GM23338 (cell line): ENCODE data around the gene KHDC1.

ENCODE experiments used
- CREB1 ChIP-seq: fragments of 250-450 bp; sonication (Bioruptor Pico); IDR thresholded peaks from 2 replicates; pipeline ENCODE4 v1.5.0; 2020; ENCODE audit warnings: low read depth, mild to moderate bottlenecking, moderate library complexity
- EZH2 ChIP-seq: fragments of 200-600 bp; sonication (generic); IDR thresholded peaks from one replicate; pipeline ENCODE4 v1.8.0; 2017; ENCODE audit warnings: antibody characterized with exemption, mild to moderate bottlenecking, low read depth; ENCODE audit not compliant: unreplicated experiment
- EZH2phosphoT487 ChIP-seq: fragments of 200-600 bp; sonication (generic); IDR thresholded peaks from one replicate; pipeline ENCODE4 v1.8.1; 2018; ENCODE audit warnings: antibody characterized with exemption; ENCODE audit not compliant: unreplicated experiment
- JUNB ChIP-seq: IDR thresholded peaks from one replicate; pipeline ENCODE4 v1.6.1; 2016; ENCODE audit warnings: antibody characterized with exemption; ENCODE audit not compliant: unreplicated experiment
- NANOG ChIP-seq: IDR thresholded peaks from 2 replicates; pipeline ENCODE4 v1.6.1; 2016; ENCODE audit warnings: antibody characterized with exemption, borderline replicate concordance
- POLR2AphosphoS5 ChIP-seq: IDR thresholded peaks from 2 replicates; pipeline ENCODE4 v1.6.1; 2016; ENCODE audit warnings: antibody characterized with exemption, low read depth
- STAT1 ChIP-seq: IDR thresholded peaks from one replicate; pipeline ENCODE4 v1.6.1; 2016; ENCODE audit warnings: antibody characterized with exemption; ENCODE audit not compliant: unreplicated experiment
- ZNF114 ChIP-seq: fragments of 250-450 bp; sonication (Bioruptor Pico); IDR thresholded peaks from 2 replicates; pipeline ENCODE4 v1.5.0; 2020; ENCODE audit warnings: mild to moderate bottlenecking, moderate library complexity
- ZNF331 ChIP-seq: fragments of 250-450 bp; sonication (Bioruptor Pico); IDR thresholded peaks from 2 replicates; pipeline ENCODE4 v1.5.0; 2020; ENCODE audit warnings: low read depth, mild to moderate bottlenecking, moderate library complexity
- TF ChIP-seq, protein P1 (sequence below), 2 experiments: fragments of 200-600 bp in 1 of 2; sonication (generic) in 1 of 2; conservative IDR thresholded peaks; 2 replicates each; pipeline versions ENCODE4 v1.5.1 to v1.6.1; 2016 to 2017; ENCODE audit warnings: antibody characterized with exemption in 2 of 2, low read depth in 2 of 2, mild to moderate bottlenecking in 2 of 2, moderate library complexity in 1 of 2
- TF ChIP-seq, protein P2 (sequence below): IDR thresholded peaks from 2 replicates; pipeline ENCODE4 v1.6.1; 2016; ENCODE audit warnings: antibody characterized with exemption
- TF ChIP-seq, protein P3 (sequence below): IDR thresholded peaks from one replicate; pipeline ENCODE4 v1.6.1; 2018; ENCODE audit warnings: antibody characterized with exemption; ENCODE audit not compliant: unreplicated experiment
- TF ChIP-seq, protein P4 (sequence below): fragments of 250-450 bp; sonication (Bioruptor Pico); IDR thresholded peaks from 2 replicates; pipeline ENCODE4 v1.5.0; 2020; ENCODE audit warnings: mild to moderate bottlenecking, moderate library complexity

- TF ChIP-seq, protein P1, sequence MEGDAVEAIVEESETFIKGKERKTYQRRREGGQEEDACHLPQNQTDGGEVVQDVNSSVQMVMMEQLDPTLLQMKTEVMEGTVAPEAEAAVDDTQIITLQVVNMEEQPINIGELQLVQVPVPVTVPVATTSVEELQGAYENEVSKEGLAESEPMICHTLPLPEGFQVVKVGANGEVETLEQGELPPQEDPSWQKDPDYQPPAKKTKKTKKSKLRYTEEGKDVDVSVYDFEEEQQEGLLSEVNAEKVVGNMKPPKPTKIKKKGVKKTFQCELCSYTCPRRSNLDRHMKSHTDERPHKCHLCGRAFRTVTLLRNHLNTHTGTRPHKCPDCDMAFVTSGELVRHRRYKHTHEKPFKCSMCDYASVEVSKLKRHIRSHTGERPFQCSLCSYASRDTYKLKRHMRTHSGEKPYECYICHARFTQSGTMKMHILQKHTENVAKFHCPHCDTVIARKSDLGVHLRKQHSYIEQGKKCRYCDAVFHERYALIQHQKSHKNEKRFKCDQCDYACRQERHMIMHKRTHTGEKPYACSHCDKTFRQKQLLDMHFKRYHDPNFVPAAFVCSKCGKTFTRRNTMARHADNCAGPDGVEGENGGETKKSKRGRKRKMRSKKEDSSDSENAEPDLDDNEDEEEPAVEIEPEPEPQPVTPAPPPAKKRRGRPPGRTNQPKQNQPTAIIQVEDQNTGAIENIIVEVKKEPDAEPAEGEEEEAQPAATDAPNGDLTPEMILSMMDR (conservative IDR thresholded peaks at IDR 0.05; ENCODE audit: low read depth in 2 of 2): no peak
- TF ChIP-seq EZH2: no peak
- no peak for TF ChIP-seq POLR2AphosphoS5
- TF ChIP-seq CREB1 (CRISPR knock-in tag): no peak
- TF ChIP-seq, protein P2, sequence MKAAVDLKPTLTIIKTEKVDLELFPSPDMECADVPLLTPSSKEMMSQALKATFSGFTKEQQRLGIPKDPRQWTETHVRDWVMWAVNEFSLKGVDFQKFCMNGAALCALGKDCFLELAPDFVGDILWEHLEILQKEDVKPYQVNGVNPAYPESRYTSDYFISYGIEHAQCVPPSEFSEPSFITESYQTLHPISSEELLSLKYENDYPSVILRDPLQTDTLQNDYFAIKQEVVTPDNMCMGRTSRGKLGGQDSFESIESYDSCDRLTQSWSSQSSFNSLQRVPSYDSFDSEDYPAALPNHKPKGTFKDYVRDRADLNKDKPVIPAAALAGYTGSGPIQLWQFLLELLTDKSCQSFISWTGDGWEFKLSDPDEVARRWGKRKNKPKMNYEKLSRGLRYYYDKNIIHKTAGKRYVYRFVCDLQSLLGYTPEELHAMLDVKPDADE: no peak
- no peak for TF ChIP-seq EZH2phosphoT487
- no peak for TF ChIP-seq JUNB
- TF ChIP-seq, protein P3, sequence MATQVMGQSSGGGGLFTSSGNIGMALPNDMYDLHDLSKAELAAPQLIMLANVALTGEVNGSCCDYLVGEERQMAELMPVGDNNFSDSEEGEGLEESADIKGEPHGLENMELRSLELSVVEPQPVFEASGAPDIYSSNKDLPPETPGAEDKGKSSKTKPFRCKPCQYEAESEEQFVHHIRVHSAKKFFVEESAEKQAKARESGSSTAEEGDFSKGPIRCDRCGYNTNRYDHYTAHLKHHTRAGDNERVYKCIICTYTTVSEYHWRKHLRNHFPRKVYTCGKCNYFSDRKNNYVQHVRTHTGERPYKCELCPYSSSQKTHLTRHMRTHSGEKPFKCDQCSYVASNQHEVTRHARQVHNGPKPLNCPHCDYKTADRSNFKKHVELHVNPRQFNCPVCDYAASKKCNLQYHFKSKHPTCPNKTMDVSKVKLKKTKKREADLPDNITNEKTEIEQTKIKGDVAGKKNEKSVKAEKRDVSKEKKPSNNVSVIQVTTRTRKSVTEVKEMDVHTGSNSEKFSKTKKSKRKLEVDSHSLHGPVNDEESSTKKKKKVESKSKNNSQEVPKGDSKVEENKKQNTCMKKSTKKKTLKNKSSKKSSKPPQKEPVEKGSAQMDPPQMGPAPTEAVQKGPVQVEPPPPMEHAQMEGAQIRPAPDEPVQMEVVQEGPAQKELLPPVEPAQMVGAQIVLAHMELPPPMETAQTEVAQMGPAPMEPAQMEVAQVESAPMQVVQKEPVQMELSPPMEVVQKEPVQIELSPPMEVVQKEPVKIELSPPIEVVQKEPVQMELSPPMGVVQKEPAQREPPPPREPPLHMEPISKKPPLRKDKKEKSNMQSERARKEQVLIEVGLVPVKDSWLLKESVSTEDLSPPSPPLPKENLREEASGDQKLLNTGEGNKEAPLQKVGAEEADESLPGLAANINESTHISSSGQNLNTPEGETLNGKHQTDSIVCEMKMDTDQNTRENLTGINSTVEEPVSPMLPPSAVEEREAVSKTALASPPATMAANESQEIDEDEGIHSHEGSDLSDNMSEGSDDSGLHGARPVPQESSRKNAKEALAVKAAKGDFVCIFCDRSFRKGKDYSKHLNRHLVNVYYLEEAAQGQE: no peak
- TF ChIP-seq, protein P4, sequence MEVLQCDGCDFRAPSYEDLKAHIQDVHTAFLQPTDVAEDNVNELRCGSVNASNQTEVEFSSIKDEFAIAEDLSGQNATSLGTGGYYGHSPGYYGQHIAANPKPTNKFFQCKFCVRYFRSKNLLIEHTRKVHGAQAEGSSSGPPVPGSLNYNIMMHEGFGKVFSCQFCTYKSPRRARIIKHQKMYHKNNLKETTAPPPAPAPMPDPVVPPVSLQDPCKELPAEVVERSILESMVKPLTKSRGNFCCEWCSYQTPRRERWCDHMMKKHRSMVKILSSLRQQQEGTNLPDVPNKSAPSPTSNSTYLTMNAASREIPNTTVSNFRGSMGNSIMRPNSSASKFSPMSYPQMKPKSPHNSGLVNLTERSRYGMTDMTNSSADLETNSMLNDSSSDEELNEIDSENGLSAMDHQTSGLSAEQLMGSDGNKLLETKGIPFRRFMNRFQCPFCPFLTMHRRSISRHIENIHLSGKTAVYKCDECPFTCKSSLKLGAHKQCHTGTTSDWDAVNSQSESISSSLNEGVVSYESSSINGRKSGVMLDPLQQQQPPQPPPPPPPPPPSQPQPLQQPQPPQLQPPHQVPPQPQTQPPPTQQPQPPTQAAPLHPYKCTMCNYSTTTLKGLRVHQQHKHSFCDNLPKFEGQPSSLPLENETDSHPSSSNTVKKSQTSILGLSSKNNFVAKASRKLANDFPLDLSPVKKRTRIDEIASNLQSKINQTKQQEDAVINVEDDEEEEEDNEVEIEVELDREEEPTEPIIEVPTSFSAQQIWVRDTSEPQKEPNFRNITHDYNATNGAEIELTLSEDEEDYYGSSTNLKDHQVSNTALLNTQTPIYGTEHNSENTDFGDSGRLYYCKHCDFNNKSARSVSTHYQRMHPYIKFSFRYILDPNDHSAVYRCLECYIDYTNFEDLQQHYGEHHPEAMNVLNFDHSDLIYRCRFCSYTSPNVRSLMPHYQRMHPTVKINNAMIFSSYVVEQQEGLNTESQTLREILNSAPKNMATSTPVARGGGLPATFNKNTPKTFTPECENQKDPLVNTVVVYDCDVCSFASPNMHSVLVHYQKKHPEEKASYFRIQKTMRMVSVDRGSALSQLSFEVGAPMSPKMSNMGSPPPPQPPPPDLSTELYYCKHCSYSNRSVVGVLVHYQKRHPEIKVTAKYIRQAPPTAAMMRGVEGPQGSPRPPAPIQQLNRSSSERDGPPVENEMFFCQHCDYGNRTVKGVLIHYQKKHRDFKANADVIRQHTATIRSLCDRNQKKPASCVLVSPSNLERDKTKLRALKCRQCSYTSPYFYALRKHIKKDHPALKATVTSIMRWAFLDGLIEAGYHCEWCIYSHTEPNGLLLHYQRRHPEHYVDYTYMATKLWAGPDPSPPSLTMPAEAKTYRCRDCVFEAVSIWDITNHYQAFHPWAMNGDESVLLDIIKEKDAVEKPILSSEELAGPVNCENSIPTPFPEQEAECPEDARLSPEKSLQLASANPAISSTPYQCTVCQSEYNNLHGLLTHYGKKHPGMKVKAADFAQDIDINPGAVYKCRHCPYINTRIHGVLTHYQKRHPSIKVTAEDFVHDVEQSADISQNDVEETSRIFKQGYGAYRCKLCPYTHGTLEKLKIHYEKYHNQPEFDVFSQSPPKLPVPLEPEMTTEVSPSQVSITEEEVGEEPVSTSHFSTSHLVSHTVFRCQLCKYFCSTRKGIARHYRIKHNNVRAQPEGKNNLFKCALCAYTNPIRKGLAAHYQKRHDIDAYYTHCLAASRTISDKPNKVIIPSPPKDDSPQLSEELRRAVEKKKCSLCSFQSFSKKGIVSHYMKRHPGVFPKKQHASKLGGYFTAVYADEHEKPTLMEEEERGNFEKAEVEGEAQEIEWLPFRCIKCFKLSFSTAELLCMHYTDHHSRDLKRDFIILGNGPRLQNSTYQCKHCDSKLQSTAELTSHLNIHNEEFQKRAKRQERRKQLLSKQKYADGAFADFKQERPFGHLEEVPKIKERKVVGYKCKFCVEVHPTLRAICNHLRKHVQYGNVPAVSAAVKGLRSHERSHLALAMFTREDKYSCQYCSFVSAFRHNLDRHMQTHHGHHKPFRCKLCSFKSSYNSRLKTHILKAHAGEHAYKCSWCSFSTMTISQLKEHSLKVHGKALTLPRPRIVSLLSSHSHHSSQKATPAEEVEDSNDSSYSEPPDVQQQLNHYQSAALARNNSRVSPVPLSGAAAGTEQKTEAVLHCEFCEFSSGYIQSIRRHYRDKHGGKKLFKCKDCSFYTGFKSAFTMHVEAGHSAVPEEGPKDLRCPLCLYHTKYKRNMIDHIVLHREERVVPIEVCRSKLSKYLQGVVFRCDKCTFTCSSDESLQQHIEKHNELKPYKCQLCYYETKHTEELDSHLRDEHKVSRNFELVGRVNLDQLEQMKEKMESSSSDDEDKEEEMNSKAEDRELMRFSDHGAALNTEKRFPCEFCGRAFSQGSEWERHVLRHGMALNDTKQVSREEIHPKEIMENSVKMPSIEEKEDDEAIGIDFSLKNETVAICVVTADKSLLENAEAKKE: no peak
- TF ChIP-seq NANOG: no peak
- TF ChIP-seq ZNF331 (CRISPR knock-in tag): no peak
- no peak for TF ChIP-seq ZNF114 (CRISPR knock-in tag)
- TF ChIP-seq STAT1: no peak
Measured at GRCh38 chr6:73216859-73217258, 46.1 kb downstream of the KHDC1 start.
